ENCODE data around the gene EZH2.

EZH2 gene

DNA sequence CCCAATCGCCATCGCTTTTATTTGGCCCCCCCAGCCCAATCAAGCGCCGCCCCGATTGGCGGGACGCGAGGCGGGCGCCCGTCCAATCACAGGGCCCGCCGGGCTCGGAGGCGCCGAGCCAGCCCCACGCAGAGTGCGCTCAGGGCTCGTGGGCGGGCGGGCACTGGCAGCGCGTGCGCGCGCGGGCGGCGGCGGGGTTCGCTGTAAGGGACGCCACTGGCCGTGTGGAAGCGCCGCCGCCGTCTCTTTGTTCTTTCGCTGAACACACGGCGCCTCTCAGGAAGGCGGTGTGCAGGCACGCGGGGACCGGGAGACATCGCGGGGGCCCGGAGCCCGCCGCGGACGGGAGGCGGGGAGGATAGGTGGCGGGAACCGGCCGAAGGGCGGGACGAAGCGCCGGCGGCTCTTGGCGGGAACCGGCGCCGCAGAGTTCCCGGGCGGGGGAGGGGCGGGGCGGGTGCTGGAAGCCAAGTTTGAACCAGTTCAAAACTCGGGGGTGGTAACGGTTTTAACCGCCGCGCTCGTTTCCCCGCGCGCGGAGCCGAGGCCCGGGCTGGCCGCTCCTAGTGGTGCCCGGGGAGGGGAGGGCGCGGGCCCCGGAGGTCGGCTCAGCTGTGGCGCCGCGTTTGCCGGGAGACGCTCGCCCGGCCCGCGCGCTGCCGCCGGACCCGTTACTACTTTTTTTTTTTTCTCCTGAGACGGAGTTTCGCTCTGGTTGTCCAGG, 370 bp upstream of the EZH2 start:
- Histone ChIP-seq H3K9ac (ENCODE audit: low read depth, low read length) (peak overlapping the region; percentile 94), H3K27ac (ENCODE audit: low read length) (peak overlapping the region; percentile 98), H3K4me1 (ENCODE audit: insufficient read depth, low read length) (peaks cover 38% of the 10 kb centered on the region), H3K27me3 (ENCODE audit: insufficient read depth, low read length, poor library complexity) (no peaks in the 10 kb centered on the region), H3K79me2 (ENCODE audit: insufficient read depth, low read length) (peaks cover 51% of the 10 kb centered on the region), H3K4me3 (ENCODE audit: low read depth in 1 of 2, low read length in 2 of 2) (peak overlapping the region; percentile 50 to 74; a peak in 3 of 4 replicates), H3K4me2 (ENCODE audit: insufficient read depth, low read length) (peak overlapping the region; percentile 63), H2AFZ (ENCODE audit: low read depth, low read length) (peak overlapping the region; percentile 81), H4K20me1 (ENCODE audit: insufficient read depth, low read length) (peaks cover 37% of the 10 kb centered on the region; the same call in 1 of the 2 replicates), H3K9me3 (ENCODE audit: insufficient read depth, low read length, severe bottlenecking) (no peaks in the 10 kb centered on the region), H3K36me3 (ENCODE audit: insufficient read depth, low read length) (no peaks in the 10 kb centered on the region)
- peak; percentile 93 for DNase-seq
- TF ChIP-seq, protein P1, sequence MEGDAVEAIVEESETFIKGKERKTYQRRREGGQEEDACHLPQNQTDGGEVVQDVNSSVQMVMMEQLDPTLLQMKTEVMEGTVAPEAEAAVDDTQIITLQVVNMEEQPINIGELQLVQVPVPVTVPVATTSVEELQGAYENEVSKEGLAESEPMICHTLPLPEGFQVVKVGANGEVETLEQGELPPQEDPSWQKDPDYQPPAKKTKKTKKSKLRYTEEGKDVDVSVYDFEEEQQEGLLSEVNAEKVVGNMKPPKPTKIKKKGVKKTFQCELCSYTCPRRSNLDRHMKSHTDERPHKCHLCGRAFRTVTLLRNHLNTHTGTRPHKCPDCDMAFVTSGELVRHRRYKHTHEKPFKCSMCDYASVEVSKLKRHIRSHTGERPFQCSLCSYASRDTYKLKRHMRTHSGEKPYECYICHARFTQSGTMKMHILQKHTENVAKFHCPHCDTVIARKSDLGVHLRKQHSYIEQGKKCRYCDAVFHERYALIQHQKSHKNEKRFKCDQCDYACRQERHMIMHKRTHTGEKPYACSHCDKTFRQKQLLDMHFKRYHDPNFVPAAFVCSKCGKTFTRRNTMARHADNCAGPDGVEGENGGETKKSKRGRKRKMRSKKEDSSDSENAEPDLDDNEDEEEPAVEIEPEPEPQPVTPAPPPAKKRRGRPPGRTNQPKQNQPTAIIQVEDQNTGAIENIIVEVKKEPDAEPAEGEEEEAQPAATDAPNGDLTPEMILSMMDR (IDR thresholded peaks at IDR 0.05; ENCODE audit: borderline replicate concordance, extremely low read depth, low read length, poor library complexity, severe bottlenecking) = no peak
- no peak for TF ChIP-seq EZH2 (IDR thresholded peaks at IDR 0.05; ENCODE audit: borderline replicate concordance, low read depth, low read length, severe bottlenecking)
- ATAC-seq (ENCODE audit: insufficient read depth, low read depth) = peak; percentile 89

DNA sequence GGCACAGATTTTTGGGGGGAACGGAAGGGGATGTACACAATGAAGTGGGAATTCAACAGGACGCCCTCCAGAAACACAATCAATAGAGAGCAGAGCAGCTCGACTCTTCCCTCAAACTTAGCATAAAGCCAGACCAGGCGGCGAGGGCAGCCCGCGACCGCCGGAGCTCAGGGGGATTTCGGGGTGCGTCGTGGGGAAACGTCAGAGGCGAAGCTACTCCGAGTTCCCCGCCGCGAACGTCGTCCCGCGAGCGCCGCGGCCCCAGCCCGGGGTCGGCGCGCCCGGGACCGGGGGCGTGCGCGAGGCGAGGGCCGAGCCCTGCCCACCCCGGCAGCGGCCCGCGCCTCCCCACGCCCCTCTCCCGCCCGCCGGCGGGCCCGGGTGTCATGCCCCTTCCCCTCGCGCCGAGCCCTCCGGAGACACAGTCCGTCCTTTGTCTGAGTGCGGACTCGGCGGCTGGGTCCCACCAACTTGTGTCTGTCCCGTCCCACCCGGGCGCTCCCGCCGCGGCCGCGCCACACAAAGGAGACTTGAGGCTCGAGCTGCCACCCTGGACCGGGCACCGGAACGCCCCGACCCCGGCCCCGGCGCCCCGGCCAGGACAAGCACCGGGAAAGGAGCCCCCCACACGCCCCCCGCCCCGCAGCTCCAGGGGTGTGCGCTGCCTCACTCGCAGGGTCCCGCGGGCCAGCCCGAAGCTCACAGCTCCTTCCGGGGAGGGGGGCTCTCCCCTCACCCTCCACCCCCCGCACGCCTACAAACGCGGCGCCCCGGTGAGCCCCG, 634 bp downstream of the EZH2 start:
- TF ChIP-seq, protein P1 (IDR thresholded peaks at IDR 0.05; ENCODE audit: borderline replicate concordance, extremely low read depth, low read length, poor library complexity, severe bottlenecking) = no peak
- no peak for TF ChIP-seq EZH2 (IDR thresholded peaks at IDR 0.05; ENCODE audit: borderline replicate concordance, low read depth, low read length, severe bottlenecking)
- Histone ChIP-seq H3K4me2 (ENCODE audit: insufficient read depth, low read length) (peak overlapping the region; percentile 76), H3K4me1 (ENCODE audit: insufficient read depth, low read length) (peaks cover 45% of the 10 kb centered on the region), H3K79me2 (ENCODE audit: insufficient read depth, low read length) (peaks cover 61% of the 10 kb centered on the region), H3K36me3 (ENCODE audit: insufficient read depth, low read length) (no peaks in the 10 kb centered on the region), H3K27me3 (ENCODE audit: insufficient read depth, low read length, poor library complexity) (no peaks in the 10 kb centered on the region), H2AFZ (ENCODE audit: low read depth, low read length) (peak overlapping the region; percentile 81), H3K27ac (ENCODE audit: low read length) (peak overlapping the region; percentile 98), H4K20me1 (ENCODE audit: insufficient read depth, low read length) (peaks cover 44% of the 10 kb centered on the region; the same call in 1 of the 2 replicates), H3K9me3 (ENCODE audit: insufficient read depth, low read length, severe bottlenecking) (no peaks in the 10 kb centered on the region), H3K4me3 (ENCODE audit: low read depth in 1 of 2, low read length in 2 of 2) (peak overlapping the region; percentile 50 to 74), H3K9ac (ENCODE audit: low read depth, low read length) (peak overlapping the region; percentile 94)
- DNase-seq (peak; percentile 55), ATAC-seq (ENCODE audit: insufficient read depth, low read depth) (peak; percentile 29)

DNA sequence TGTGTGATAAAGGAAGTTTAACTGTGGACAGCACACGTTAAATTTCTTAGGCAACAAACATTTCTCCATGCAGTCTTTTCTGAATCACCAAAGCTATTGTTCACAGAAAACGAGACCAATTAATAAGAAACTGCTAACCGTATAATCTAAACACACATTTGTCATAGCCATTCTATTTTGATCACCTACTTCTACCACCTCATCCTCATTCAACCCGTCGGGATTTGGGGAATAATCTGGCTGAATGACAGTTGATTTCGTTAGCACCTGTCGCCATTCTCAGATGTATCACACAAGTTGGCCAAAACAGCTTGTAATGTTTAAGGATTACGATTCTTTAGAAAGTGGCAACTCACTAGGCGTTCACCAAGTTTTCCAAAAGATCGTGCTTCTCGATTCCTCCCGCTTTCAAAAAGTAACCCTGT, 1.2 kb downstream of the EZH2 start:
- ATAC-seq (ENCODE audit: insufficient read depth, low read depth) = no peak
- H4K20me1 ChIP-seq (ENCODE audit: insufficient read depth, low read length) = peaks cover 49% of the 10 kb centered on the region; the same call in 1 of the 2 replicates
- H3K27ac ChIP-seq (ENCODE audit: low read length) = peak overlapping the region; percentile 98
- H2AFZ ChIP-seq (ENCODE audit: low read depth, low read length) = peak overlapping the region; percentile 81
- H3K9me3 ChIP-seq (ENCODE audit: insufficient read depth, low read length, severe bottlenecking) = no peaks in the 10 kb centered on the region
- peak overlapping the region; percentile 76 for H3K4me2 ChIP-seq (ENCODE audit: insufficient read depth, low read length)
- no peak for DNase-seq
- H3K4me3 ChIP-seq (ENCODE audit: low read depth in 1 of 2, low read length in 2 of 2) = peak overlapping the region; percentile 50 to 74
- H3K4me1 ChIP-seq (ENCODE audit: insufficient read depth, low read length) = peaks cover 50% of the 10 kb centered on the region
- TF ChIP-seq, protein P1 (IDR thresholded peaks at IDR 0.05; ENCODE audit: borderline replicate concordance, extremely low read depth, low read length, poor library complexity, severe bottlenecking) = no peak
- no peaks in the 10 kb centered on the region for H3K27me3 ChIP-seq (ENCODE audit: insufficient read depth, low read length, poor library complexity)
- no peaks in the 10 kb centered on the region for H3K36me3 ChIP-seq (ENCODE audit: insufficient read depth, low read length)
- peaks cover 67% of the 10 kb centered on the region for H3K79me2 ChIP-seq (ENCODE audit: insufficient read depth, low read length)
- H3K9ac ChIP-seq (ENCODE audit: low read depth, low read length) = peak overlapping the region; percentile 94

Measured in DND-41 (cell line).